ENCODE results near the gene PIEZO1. TPM values are rescaled to one million over a fixed set of nuclear protein-coding genes. Genes with fewer than 3 reads are reported as not detected.

Gene PIEZO1
- total and polyA plus RNA-seq, 2 donors (not counting 1 experiment from before 2014, with no cell fraction given), result 94.5 to 313 TPM

GRCh38 chr16:88761143-88761534 is 23.9 kb downstream of the PIEZO1 start:
- Histone ChIP-seq H3K4me3 (replicated peaks in 1 of 4; ENCODE audit: control extremely low read depth in 1 of 4, insufficient read depth in 1 of 4, low read depth in 3 of 4, low read length in 4 of 4) (no peak overlapping the region), H3K9me3 (ENCODE audit: control insufficient read depth, insufficient read depth, low read depth, low read length) (no peaks in the 10 kb centered on the region), H3K36me3 (ENCODE audit: control insufficient read depth, insufficient read depth, low read length) (peaks cover 7% of the 10 kb centered on the region), H3K27ac (ENCODE audit: insufficient read depth, low read length) (no peak overlapping the region), H2AFZ (ENCODE audit: low read length) (no peak overlapping the region), H3K27me3 (ENCODE audit: control insufficient read depth, insufficient read depth, low read length) (no peaks in the 10 kb centered on the region), H3K9ac (ENCODE audit: insufficient read depth, low read length) (no peak overlapping the region), H3K4me2 (ENCODE audit: extremely low read depth, insufficient read depth, low read length) (no peak overlapping the region), H3K79me2 (ENCODE audit: control insufficient read depth, insufficient read depth, low read length) (peaks cover 93% of the 10 kb centered on the region), H3K4me1 (ENCODE audit: control insufficient read depth, extremely low read depth, insufficient read depth, low read length) (peaks cover 15% of the 10 kb centered on the region), H4K20me1 (ENCODE audit: control insufficient read depth, extremely low read depth, insufficient read depth, low read length) (no peaks in the 10 kb centered on the region)
- no peak for DNase-seq (ENCODE audit: low read depth in 2 of 2)
- TF ChIP-seq EZH2 (IDR thresholded peaks at IDR 0.05; ENCODE audit: low read length, missing control alignments), result no peak
- TF ChIP-seq, protein P1, sequence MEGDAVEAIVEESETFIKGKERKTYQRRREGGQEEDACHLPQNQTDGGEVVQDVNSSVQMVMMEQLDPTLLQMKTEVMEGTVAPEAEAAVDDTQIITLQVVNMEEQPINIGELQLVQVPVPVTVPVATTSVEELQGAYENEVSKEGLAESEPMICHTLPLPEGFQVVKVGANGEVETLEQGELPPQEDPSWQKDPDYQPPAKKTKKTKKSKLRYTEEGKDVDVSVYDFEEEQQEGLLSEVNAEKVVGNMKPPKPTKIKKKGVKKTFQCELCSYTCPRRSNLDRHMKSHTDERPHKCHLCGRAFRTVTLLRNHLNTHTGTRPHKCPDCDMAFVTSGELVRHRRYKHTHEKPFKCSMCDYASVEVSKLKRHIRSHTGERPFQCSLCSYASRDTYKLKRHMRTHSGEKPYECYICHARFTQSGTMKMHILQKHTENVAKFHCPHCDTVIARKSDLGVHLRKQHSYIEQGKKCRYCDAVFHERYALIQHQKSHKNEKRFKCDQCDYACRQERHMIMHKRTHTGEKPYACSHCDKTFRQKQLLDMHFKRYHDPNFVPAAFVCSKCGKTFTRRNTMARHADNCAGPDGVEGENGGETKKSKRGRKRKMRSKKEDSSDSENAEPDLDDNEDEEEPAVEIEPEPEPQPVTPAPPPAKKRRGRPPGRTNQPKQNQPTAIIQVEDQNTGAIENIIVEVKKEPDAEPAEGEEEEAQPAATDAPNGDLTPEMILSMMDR (conservative IDR thresholded peaks at IDR 0.05 in 1 of 2, IDR thresholded peaks at IDR 0.05 in 1 of 2; ENCODE audit: low read depth in 1 of 2, low read length in 2 of 2), result no peak

DNA sequence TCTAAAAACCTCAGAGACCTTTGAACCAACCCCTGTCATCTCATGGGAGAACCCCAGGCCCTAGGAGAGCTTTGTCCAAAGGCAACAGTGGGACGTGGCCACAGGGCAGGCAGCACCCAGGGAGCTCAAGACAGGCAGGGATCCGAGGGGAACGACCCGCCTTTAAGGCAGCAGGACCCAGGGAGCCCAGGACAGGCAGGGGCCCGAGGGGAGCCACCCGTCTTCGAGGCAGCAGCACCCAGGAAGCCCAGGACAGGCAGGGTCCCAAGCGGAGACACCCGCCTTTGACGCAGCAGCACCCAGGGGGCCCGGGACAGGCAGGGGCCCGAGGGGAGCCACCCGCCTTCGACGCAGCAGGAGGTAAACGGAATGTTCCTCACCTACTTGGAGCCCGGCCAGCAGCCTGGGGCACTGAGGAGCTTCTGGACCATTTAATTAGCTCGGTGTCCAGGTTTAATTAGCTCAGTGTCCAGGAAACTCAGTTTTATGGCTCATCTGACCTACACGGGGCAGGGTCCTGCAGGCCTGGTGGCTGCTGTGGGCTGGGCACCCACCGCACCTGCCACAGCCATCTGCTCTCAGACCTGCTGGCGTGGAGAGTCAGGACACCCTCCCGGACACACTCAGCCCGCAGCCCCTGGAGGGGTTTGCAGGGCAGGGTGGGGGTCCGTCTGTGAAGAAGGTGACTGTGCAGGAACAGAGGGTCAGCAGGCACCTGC is 24.4 kb downstream of the PIEZO1 start:
- peaks cover 19% of the 10 kb centered on the region for H3K4me1 ChIP-seq (ENCODE audit: control insufficient read depth, extremely low read depth, insufficient read depth, low read length)

GRCh38 chr16:88759976-88760350 is 25.1 kb downstream of the PIEZO1 start:
- Histone ChIP-seq H3K27ac (ENCODE audit: insufficient read depth, low read length) (no peak overlapping the region), H3K4me2 (ENCODE audit: extremely low read depth, insufficient read depth, low read length) (no peak overlapping the region), H3K9ac (ENCODE audit: insufficient read depth, low read length) (no peak overlapping the region), H3K36me3 (ENCODE audit: control insufficient read depth, insufficient read depth, low read length) (peaks cover 7% of the 10 kb centered on the region), H3K27me3 (ENCODE audit: control insufficient read depth, insufficient read depth, low read length) (no peaks in the 10 kb centered on the region), H3K4me1 (ENCODE audit: control insufficient read depth, extremely low read depth, insufficient read depth, low read length) (peaks cover 19% of the 10 kb centered on the region), H4K20me1 (ENCODE audit: control insufficient read depth, extremely low read depth, insufficient read depth, low read length) (no peaks in the 10 kb centered on the region), H3K79me2 (ENCODE audit: control insufficient read depth, insufficient read depth, low read length) (peaks cover 95% of the 10 kb centered on the region), H2AFZ (ENCODE audit: low read length) (no peak overlapping the region), H3K9me3 (ENCODE audit: control insufficient read depth, insufficient read depth, low read depth, low read length) (no peaks in the 10 kb centered on the region), H3K4me3 (replicated peaks in 1 of 4; ENCODE audit: control extremely low read depth in 1 of 4, insufficient read depth in 1 of 4, low read depth in 3 of 4, low read length in 4 of 4) (no peak overlapping the region)
- TF ChIP-seq, protein P1 (conservative IDR thresholded peaks at IDR 0.05 in 1 of 2, IDR thresholded peaks at IDR 0.05 in 1 of 2; ENCODE audit: low read depth in 1 of 2, low read length in 2 of 2), result no peak
- no peak for TF ChIP-seq EZH2 (IDR thresholded peaks at IDR 0.05; ENCODE audit: low read length, missing control alignments)
- no peak for DNase-seq (ENCODE audit: low read depth in 2 of 2)

More for the DNA sequence above, 24.4 kb downstream of the PIEZO1 start:
- TF ChIP-seq EZH2 (IDR thresholded peaks at IDR 0.05; ENCODE audit: low read length, missing control alignments), result no peak
- Histone ChIP-seq H3K4me2 (ENCODE audit: extremely low read depth, insufficient read depth, low read length) (no peak overlapping the region), H3K79me2 (ENCODE audit: control insufficient read depth, insufficient read depth, low read length) (peaks cover 95% of the 10 kb centered on the region), H3K27me3 (ENCODE audit: control insufficient read depth, insufficient read depth, low read length) (no peaks in the 10 kb centered on the region), H3K9ac (ENCODE audit: insufficient read depth, low read length) (no peak overlapping the region), H4K20me1 (ENCODE audit: control insufficient read depth, extremely low read depth, insufficient read depth, low read length) (no peaks in the 10 kb centered on the region), H3K27ac (ENCODE audit: insufficient read depth, low read length) (no peak overlapping the region), H2AFZ (ENCODE audit: low read length) (no peak overlapping the region), H3K4me3 (replicated peaks in 1 of 4; ENCODE audit: control extremely low read depth in 1 of 4, insufficient read depth in 1 of 4, low read depth in 3 of 4, low read length in 4 of 4) (no peak overlapping the region), H3K9me3 (ENCODE audit: control insufficient read depth, insufficient read depth, low read depth, low read length) (no peaks in the 10 kb centered on the region), H3K36me3 (ENCODE audit: control insufficient read depth, insufficient read depth, low read length) (peaks cover 7% of the 10 kb centered on the region)
- no peak for DNase-seq (ENCODE audit: low read depth in 2 of 2)

Data from fibroblast of lung (primary cell).